Astrocyte of the cerebellum (primary cell): Measurements from ENCODE around the gene LETMD1.

Experiments used
- DNase-seq: peaks from one replicate; pipeline ENCODE4 v3.0.0-alpha.2; 2011; ENCODE audit warnings: low read depth
- H3K4me3 ChIP-seq: 2 replicates; pipeline ENCODE4 v1.5.1; 2011; ENCODE audit warnings: mild to moderate bottlenecking, low read depth, low read length, moderate library complexity
- in situ Hi-C: cut with HindIII; loops from 2 replicates; pipeline ENCODE4 v1.10.0; 2017; ENCODE audit warnings: low sequenced_read_pairs
- TF ChIP-seq, protein P1 (sequence below): IDR thresholded peaks from 2 replicates; pipeline ENCODE4 v1.5.1; 2012; ENCODE audit warnings: low read length, low read depth, moderate library complexity, mild to moderate bottlenecking; ENCODE audit errors: missing control alignments

Gene LETMD1

DNA sequence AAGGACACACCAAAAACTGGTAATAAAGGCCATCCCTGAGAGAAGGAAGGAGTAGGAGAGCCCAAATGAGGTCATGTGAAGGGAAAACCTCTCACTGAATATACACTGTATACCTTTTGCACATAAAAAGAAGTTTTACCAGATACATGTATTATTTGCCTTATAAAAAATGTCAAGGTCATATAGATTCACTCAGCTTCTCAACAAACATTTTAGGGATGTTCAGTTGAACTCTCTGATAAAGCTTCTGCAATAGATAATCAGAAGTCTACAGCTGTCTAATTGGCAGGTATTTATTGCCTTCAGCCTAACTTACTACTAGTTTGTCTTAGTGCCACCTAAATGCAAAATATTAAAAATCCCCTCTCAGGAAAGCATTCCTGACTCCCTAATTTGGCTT, 30.7 kb upstream of the LETMD1 start:
- H3K4me3 ChIP-seq = no peak overlapping the region
- TF ChIP-seq, protein P1, sequence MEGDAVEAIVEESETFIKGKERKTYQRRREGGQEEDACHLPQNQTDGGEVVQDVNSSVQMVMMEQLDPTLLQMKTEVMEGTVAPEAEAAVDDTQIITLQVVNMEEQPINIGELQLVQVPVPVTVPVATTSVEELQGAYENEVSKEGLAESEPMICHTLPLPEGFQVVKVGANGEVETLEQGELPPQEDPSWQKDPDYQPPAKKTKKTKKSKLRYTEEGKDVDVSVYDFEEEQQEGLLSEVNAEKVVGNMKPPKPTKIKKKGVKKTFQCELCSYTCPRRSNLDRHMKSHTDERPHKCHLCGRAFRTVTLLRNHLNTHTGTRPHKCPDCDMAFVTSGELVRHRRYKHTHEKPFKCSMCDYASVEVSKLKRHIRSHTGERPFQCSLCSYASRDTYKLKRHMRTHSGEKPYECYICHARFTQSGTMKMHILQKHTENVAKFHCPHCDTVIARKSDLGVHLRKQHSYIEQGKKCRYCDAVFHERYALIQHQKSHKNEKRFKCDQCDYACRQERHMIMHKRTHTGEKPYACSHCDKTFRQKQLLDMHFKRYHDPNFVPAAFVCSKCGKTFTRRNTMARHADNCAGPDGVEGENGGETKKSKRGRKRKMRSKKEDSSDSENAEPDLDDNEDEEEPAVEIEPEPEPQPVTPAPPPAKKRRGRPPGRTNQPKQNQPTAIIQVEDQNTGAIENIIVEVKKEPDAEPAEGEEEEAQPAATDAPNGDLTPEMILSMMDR = no peak
- in situ Hi-C loops = no loop called here
- no peak for DNase-seq

GRCh38 chr12:51018956-51019355, 29.2 kb upstream of the LETMD1 start:
- no peak for DNase-seq
- in situ Hi-C loops = no loop called here
- H3K4me3 ChIP-seq = no peak overlapping the region
- TF ChIP-seq, protein P1 = no peak

- in situ Hi-C loops = loop anchor here (5.0 kb wide), 2 partner anchors 48 to 98 kb away; no protein-coding TSS in a partner anchor
- TF ChIP-seq, protein P1 = no peak
- no peak overlapping the region for H3K4me3 ChIP-seq
- DNase-seq = no peak
Observed at GRCh38 chr12:51019927-51020326, 28.2 kb upstream of the LETMD1 start.

DNA sequence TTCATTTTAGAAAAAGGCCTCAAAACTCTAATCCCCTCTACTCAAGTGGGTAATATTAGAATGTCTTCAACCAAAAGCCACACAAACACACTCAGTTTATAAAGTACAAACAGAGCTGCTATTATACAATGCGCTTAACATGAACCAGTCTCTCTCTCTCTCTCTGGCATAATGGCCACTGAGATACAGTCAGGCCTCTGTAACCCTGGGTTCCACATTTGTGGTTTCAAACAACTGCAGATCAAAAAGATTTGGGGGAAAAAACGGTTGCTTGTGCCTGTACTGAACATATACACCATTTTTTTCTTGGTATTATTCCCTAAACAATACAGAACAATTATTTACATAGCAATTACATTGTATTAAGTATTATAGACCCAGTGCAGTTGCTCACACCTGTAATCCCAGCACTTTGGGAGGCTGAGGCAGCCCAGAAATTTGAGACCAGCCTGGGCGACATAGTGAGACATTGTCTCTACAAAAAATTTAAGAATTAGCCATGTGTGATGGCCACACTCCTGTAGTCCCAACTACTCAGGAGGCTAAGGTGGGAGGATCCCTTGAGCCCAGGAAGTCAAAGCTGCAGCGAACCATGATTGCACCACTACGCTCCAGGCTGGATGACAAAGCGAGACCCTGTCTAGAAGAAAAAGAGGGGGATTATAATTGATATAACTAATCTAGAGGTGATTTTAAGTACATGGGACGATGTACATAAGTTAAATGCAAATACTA, 27.5 kb upstream of the LETMD1 start:
- no peak overlapping the region for H3K4me3 ChIP-seq
- in situ Hi-C loops = loop anchor here (5.0 kb wide), 2 partner anchors 48 to 98 kb away; no protein-coding TSS in a partner anchor
- TF ChIP-seq, protein P1 = no peak
- no peak for DNase-seq

- no peak overlapping the region for H3K4me3 ChIP-seq
- in situ Hi-C loops = loop anchor here (5.0 kb wide), 2 partner anchors 49 to 99 kb away; no protein-coding TSS in a partner anchor
- DNase-seq = no peak
- TF ChIP-seq, protein P1 = no peak
Observed at GRCh38 chr12:51021694-51022093, 26.4 kb upstream of the LETMD1 start.

DNA sequence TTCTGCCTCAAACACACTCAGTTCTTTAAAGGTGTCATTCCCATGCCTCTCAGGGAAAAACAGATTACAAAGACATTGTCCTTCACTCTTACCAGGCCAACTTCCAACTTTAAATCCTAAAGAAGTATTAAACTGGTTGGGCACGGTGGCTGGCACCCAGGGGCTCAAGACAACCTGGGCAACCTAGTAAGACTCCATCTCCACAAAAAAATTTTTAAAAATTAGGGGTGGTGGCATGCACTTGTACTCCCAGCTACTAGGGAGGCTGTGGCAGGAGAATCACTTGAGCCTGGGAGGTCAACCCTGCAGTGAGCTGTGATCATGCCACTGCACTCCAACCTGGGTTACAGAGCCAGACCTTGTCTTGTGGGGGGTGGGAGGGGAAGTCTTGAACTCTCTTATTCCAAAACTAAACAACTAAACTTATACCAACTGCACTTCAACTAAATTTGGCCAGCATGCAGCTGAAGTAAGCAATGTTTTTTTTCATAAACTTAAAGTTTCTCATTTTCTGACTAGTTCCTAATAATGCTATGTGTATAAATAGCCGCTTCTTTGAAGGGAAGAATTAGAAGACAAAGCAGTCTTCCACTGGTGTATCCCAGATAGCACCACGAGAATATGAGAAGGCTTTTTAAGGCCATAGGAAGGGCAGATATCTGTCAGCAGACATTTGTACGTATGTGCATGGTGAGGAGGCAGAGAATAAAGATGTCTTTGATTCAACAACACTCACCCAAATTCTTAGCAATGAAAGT, 24.3 kb upstream of the LETMD1 start:
- in situ Hi-C loops = loop anchor here (5.0 kb wide), 2 partner anchors 52 to 102 kb away; no protein-coding TSS in a partner anchor
- DNase-seq = no peak
- TF ChIP-seq, protein P1 = no peak
- H3K4me3 ChIP-seq = peak overlapping the region; percentile 77
